Esophagus squamous epithelium (tissue), 5 donors: ENCODE measurements around the gene SLC3A2. TPM values are rescaled to one million over a fixed set of nuclear protein-coding genes. Genes with fewer than 3 reads are reported as not detected.

Experiments used
- DNase-seq: peaks from one replicate; lab custom pipeline; 2025; lab: John Stamatoyannopoulos, UW
- H3K27ac ChIP-seq, 4 donors: fragments of 200-600 bp; sonication (generic); one replicate each; pipeline ENCODE4 v1.5.1; 2016 to 2019; ENCODE audit warnings: mild to moderate bottlenecking in 1 of 4
- H3K27me3 ChIP-seq, 4 donors: fragments of 200-600 bp; sonication (generic); 1 replicate in 3 of 4; 2 replicates in 1 of 4; pipeline versions ENCODE4 v1.5.1 to v1.6.0; 2017 to 2021; ENCODE audit warnings: antibody characterized with exemption in 1 of 4
- H3K36me3 ChIP-seq, 3 donors: fragments of 200-600 bp; sonication (generic); one replicate each; pipeline ENCODE4 v1.5.1; 2016 to 2019
- H3K4me1 ChIP-seq, 3 donors: fragments of 200-600 bp; sonication (generic); one replicate each; pipeline ENCODE4 v1.5.1; 2017 to 2019
- H3K4me3 ChIP-seq, 4 donors: fragments of 200-600 bp; sonication (generic); 1 replicate in 3 of 4; 2 replicates in 1 of 4; pipeline ENCODE4 v1.5.1; 2016 to 2019; ENCODE audit warnings: mild to moderate bottlenecking in 2 of 4, moderate library complexity in 1 of 4
- H3K9me3 ChIP-seq, 3 donors: fragments of 200-600 bp; sonication (generic); one replicate each; pipeline ENCODE4 v1.5.1; 2016 to 2019
- POLR2A ChIP-seq, 4 donors: fragments of 450-650 bp; IDR thresholded peaks; one replicate each; pipeline ENCODE4 v1.6.1; 2017; ENCODE audit warnings: antibody characterized with exemption in 4 of 4, mild to moderate bottlenecking in 4 of 4, moderate library complexity in 3 of 4
- WGBS, 2 donors: methylation state at CpG; one replicate each; pipeline ENCODE4 v1.1.5; 2018; 5-methylcytosine and 5-hydroxymethylcytosine counted together
- intact Hi-C: fragments of 100-400 bp; cut with DNase I; formaldehyde crosslinking; loops from one replicate; pipeline ENCODE4 v1.15.0; 2022
- total RNA-seq, 4 donors: library from RNA; depleted of rRNA; stranded (reverse); fragments of >200 nt; gene quantifications; one replicate each; pipeline ENCODE4 v1.1.0, GENCODE V29; 2016
- TF ChIP-seq, protein P1 (sequence below), 6 experiments: fragments of 450-650 bp in 4 of 6; fragments of 200-600 bp in 2 of 6; sonication (generic) in 2 of 6; IDR thresholded peaks; one replicate each; pipeline ENCODE4 v1.5.1; 2016 to 2019; ENCODE audit warnings: antibody characterized with exemption in 6 of 6, mild to moderate bottlenecking in 4 of 6, moderate library complexity in 4 of 6
- donor health status: DM: yes; HTN: yes; CAD: no.

SLC3A2 gene
- total RNA-seq, 4 donors from 2014 or later, result 132 to 373 (median 153) TPM

DNA sequence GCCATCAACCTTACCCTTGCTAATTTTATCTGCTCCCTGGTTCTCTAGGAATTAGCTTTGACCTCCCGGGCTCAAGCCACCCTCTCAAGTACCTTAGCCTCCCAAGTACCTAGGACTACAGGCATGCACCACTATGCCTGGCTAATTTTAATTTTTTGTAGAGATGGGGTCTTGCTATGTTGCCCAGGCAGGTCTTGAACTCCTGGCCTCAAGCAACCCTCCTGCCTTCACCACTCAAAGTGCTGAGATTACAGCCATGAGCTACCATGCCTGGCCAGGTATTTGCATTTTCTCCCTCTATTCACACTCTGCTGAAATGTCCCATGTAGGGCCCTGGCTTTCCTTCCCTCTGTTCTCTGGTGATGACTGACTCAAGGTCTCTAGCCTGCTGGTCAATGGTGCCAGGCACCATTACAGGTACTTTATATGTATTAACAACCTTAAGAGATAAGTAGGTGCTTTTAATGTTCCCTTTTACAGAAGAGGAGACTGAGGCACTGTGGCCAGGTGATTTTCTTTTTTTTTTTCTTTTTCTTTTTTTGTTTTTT, 32.9 kb upstream of the SLC3A2 start:
- Histone ChIP-seq H3K4me3 (no peak overlapping the region), H3K27ac (no peak overlapping the region), H3K27me3 (no peaks in the 10 kb centered on the region), H3K4me1 (peaks cover 1 to 24% (median 2%) of the 10 kb centered on the region in 3 donors), H3K36me3 (peaks cover 6 to 19% (median 9%) of the 10 kb centered on the region in 3 donors), H3K9me3 (no peaks in the 10 kb centered on the region)
- intact Hi-C loops, result no loop called here
- DNase-seq, result no peak
- WGBS, 2 donors, result 90 to 94% methylated on average over 1 of the region's 1 CpG
- no peak for TF ChIP-seq POLR2A (IDR thresholded peaks at IDR 0.05)
- TF ChIP-seq, protein P1, sequence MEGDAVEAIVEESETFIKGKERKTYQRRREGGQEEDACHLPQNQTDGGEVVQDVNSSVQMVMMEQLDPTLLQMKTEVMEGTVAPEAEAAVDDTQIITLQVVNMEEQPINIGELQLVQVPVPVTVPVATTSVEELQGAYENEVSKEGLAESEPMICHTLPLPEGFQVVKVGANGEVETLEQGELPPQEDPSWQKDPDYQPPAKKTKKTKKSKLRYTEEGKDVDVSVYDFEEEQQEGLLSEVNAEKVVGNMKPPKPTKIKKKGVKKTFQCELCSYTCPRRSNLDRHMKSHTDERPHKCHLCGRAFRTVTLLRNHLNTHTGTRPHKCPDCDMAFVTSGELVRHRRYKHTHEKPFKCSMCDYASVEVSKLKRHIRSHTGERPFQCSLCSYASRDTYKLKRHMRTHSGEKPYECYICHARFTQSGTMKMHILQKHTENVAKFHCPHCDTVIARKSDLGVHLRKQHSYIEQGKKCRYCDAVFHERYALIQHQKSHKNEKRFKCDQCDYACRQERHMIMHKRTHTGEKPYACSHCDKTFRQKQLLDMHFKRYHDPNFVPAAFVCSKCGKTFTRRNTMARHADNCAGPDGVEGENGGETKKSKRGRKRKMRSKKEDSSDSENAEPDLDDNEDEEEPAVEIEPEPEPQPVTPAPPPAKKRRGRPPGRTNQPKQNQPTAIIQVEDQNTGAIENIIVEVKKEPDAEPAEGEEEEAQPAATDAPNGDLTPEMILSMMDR (IDR thresholded peaks at IDR 0.05), result no peak

DNA sequence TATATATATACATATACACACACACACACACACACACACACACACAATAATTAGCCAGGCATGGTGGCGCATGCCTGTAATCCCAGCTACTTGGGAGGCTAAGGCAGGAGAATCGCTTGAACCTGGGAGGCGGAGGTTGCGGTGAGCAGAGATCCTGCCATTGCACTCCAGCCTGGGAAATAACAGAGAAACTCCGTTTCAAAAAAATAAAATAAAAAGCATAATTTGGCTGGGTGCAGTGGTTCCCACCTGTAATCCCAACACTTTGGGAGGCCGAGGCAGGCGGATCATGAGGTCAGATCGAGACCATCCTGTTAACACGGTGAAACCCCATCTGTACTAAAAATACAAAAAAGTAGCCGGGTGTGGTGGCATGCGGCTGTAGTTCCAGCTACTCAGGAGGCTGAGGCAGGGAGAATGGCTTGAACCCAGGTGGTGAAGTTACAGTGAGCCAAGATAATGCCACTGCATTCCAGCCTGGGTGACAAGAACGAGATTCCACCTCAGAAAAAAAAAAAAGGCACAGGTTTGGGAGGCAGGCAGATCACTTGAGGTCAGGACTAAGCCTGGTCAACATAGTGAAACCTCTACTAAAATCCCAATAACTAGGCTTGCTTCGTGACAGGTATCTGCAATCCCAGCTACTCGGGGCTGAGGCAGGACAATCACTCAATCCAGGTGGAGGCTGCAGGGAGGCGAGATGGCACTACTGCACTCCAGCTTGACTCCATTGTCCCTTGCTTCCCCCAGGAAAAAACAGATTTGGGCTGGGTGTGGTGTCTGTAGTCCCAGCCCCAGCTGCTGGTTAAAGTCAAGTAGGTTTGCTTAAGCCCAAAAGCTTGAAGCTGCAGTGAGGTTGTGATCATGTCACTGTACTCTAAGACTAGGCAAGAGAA, 29.5 kb upstream of the SLC3A2 start:
- intact Hi-C loops, result no loop called here
- no peak overlapping the region for H3K4me3 ChIP-seq
- no peaks in the 10 kb centered on the region for H3K27me3 ChIP-seq
- WGBS, 2 donors, result 35 to 50% methylated on average over 14 of the region's 15 CpGs
- DNase-seq, result no peak
- H3K9me3 ChIP-seq, result no peaks in the 10 kb centered on the region
- no peak overlapping the region for H3K27ac ChIP-seq
- peaks cover 13 to 33% (median 19%) of the 10 kb centered on the region in 3 donors for H3K36me3 ChIP-seq
- no peak for TF ChIP-seq POLR2A (IDR thresholded peaks at IDR 0.05)
- TF ChIP-seq, protein P1 (IDR thresholded peaks at IDR 0.05), result no peak
- peaks cover 19 to 42% (median 20%) of the 10 kb centered on the region in 3 donors for H3K4me1 ChIP-seq

DNA sequence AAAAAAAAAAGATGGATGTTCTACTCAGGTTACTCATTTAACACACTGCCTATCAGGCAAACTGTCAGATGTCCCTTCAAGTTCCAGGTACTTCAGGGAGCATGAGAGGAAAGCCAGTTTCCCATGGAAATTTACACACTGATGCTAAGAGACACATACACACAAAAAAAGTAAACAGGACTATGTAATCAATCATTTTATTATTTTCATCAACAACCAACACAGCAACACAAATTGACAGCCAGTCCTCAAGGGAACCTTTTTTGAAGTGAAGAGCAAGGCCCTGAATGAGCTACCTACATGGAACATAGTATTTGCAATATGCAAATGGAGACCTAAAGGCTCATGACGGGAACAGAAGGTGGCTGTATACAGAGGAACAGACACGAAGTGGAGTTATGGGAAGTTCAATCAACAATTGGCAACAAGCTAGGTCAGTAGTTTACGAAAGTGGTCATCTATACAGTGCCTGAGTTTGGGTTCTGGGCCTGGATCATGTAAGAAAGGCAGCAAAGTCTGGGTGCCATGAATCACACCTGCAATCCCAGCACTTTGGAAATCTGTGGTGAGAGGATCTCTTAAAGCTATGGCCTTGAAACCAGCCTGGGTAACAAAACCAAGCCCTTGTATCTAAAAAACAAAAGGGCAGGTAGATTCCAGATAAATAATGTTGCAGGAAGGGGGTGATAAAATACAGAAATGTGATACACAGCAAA, 28.7 kb upstream of the SLC3A2 start:
- Histone ChIP-seq H3K4me1 (peaks cover 21 to 50% (median 26%) of the 10 kb centered on the region in 3 donors), H3K4me3 (no peak overlapping the region), H3K9me3 (no peaks in the 10 kb centered on the region), H3K36me3 (peaks cover 13 to 33% (median 19%) of the 10 kb centered on the region in 3 donors), H3K27me3 (no peaks in the 10 kb centered on the region), H3K27ac (no peak overlapping the region)
- WGBS, 2 donors, result 24 to 39% methylated on average over 3 of the region's 3 CpGs
- DNase-seq, result no peak
- no peak for TF ChIP-seq POLR2A (IDR thresholded peaks at IDR 0.05)
- TF ChIP-seq, protein P1 (IDR thresholded peaks at IDR 0.05), result no peak
- intact Hi-C loops, result no loop called here

DNA sequence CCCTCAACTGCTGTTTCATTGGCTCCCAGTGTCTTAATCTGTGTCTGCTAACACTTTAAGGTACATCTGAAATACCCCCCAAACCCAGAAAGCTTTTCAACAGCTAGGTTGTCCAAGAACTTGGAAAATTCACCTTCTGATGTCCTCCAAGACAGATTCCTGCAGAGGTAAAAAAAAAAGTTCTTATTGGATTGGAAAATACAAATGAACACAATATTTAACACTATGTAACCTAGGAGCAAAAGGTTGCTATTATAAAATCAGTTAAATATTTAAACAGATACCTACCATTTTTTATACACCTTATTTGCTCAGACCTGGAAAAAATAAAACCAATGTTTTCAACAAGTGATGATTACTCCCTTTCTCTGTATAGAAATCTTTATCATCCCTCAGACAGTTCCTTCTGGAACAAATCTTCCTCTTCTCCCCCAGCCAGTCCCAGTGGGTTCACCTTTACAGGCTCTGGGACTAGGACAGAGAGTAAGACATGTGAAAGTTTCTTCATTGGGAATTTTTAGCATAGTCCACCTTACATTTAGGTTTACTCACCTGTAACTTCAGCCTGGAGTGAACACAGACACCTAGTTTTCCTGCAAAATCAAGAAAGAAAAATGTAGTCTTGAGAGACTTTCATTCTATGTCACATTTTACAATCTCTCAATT, 28.0 kb upstream of the SLC3A2 start:
- Histone ChIP-seq H3K4me1 (peaks cover 24 to 57% (median 29%) of the 10 kb centered on the region in 3 donors), H3K36me3 (peaks cover 13 to 33% (median 19%) of the 10 kb centered on the region in 3 donors), H3K27me3 (no peaks in the 10 kb centered on the region), H3K4me3 (peak overlapping the region in 1 of 4 donors; percentile 75), H3K27ac (no peak overlapping the region), H3K9me3 (no peaks in the 10 kb centered on the region)
- no peak for DNase-seq
- intact Hi-C loops, result no loop called here
- no peak for TF ChIP-seq POLR2A (IDR thresholded peaks at IDR 0.05)
- TF ChIP-seq, protein P1 (IDR thresholded peaks at IDR 0.05), result no peak
